Right lobe of liver (tissue), 6 donors: Measurements from ENCODE around the gene RPS6KA4. TPM values are rescaled to one million over a fixed set of nuclear protein-coding genes. Genes with fewer than 3 reads are reported as not detected.

Experiments used
- ATAC-seq, 4 donors: fragments of 200-7000 bp; cut with Tn5 transposase; one replicate each; pipeline ENCODE4 v1.9.1; 2020; ENCODE audit warnings: mild to moderate bottlenecking in 4 of 4, moderate library complexity in 4 of 4
- DNase-seq, 3 donors: peaks; one replicate each; pipeline ENCODE4 v3.0.0-alpha.2; 2020
- H3K27ac ChIP-seq, 3 donors: fragments of 200-600 bp; one replicate each; pipeline ENCODE4 v1.8.0; 2022
- H3K27me3 ChIP-seq, 2 donors: fragments of 200-600 bp; one replicate each; pipeline ENCODE4 v1.8.0; 2022
- H3K36me3 ChIP-seq, 4 donors: fragments of 200-600 bp; sonication (generic) in 1 of 4; one replicate each; pipeline versions ENCODE4 v1.5.1 to v1.8.0; 2017 to 2022; ENCODE audit warnings: control low read depth in 1 of 4
- H3K4me1 ChIP-seq, 4 donors: fragments of 200-600 bp; sonication (generic) in 1 of 4; one replicate each; pipeline versions ENCODE4 v1.5.1 to v1.8.0; 2017 to 2022; ENCODE audit warnings: control low read depth in 1 of 4
- H3K4me3 ChIP-seq, 3 donors: fragments of 200-600 bp; one replicate each; pipeline ENCODE4 v1.8.0; 2022
- H3K9me3 ChIP-seq, 4 donors: fragments of 200-600 bp; sonication (generic) in 1 of 4; one replicate each; pipeline versions ENCODE4 v1.5.1 to v1.8.0; 2017 to 2022; ENCODE audit warnings: control low read depth in 1 of 4
- POLR2A ChIP-seq: fragments of 450-650 bp; IDR thresholded peaks from one replicate; pipeline ENCODE4 v1.6.1; 2017; ENCODE audit warnings: antibody characterized with exemption, mild to moderate bottlenecking
- WGBS: methylation state at CpG from one replicate; pipeline ENCODE4 v1.1.6; 2018; ENCODE audit warnings: low coverage, low lambda C conversion rate; ENCODE audit not compliant: insufficient coverage; ENCODE audit errors: missing lambda C conversion rate; 5-methylcytosine and 5-hydroxymethylcytosine counted together
- intact Hi-C, 2 donors: fragments of 100-400 bp; cut with DNase I; formaldehyde crosslinking; loops; one replicate each; pipeline versions ENCODE4 v1.11.2 to v1.14.1; 2022
- total RNA-seq, 6 experiments: library from RNA; depleted of rRNA in 2 of 6; stranded (reverse); fragments of >200 nt in 2 of 6; fragmentation: NEBNext Ultra II Directional in 3 of 6; extraction: Animal tissue kit (Norgen Biotek cat#: 25700) in 3 of 6; gene quantifications; one replicate each; pipeline versions ENCODE4 v1.1.0 to v1.2.4, GENCODE V29; 2016 to 2023
- TF ChIP-seq, protein P1 (sequence below), 4 donors: fragments of 200-600 bp in 3 of 4; fragments of 450-650 bp in 1 of 4; IDR thresholded peaks; one replicate each; pipeline versions ENCODE4 v1.5.1 to v1.8.0; 2016 to 2022; ENCODE audit warnings: antibody characterized with exemption in 4 of 4, mild to moderate bottlenecking in 2 of 4
- donor health status: DM: no; HTN: yes; CAD: no.
- donor health status: DM: no; HTN: no; CAD: no.
- donor health status: DM: no; HTN: no; CAD: no.
- donor health status: DM: no; HTN: yes; CAD: no.
- donor health status: DM: no; HTN: yes; CAD: no.

The RPS6KA4 gene
- total RNA-seq, 6 experiments from 2014 or later, result 6.6 to 17.9 (median 10.3) TPM

GRCh38 chr11:64367931-64368672 is 9.1 kb downstream of the RPS6KA4 start:
- Histone ChIP-seq H3K4me3 (no peak overlapping the region), H3K36me3 (peaks cover 0 to 30% (median 9%) of the 10 kb centered on the region in 4 donors), H3K9me3 (no peaks in the 10 kb centered on the region), H3K4me1 (no peaks in the 10 kb centered on the region), H3K27ac (no peak overlapping the region), H3K27me3 (no peaks in the 10 kb centered on the region)
- DNase-seq, result no peak
- no peak for ATAC-seq
- TF ChIP-seq POLR2A, result no peak
- TF ChIP-seq, protein P1, sequence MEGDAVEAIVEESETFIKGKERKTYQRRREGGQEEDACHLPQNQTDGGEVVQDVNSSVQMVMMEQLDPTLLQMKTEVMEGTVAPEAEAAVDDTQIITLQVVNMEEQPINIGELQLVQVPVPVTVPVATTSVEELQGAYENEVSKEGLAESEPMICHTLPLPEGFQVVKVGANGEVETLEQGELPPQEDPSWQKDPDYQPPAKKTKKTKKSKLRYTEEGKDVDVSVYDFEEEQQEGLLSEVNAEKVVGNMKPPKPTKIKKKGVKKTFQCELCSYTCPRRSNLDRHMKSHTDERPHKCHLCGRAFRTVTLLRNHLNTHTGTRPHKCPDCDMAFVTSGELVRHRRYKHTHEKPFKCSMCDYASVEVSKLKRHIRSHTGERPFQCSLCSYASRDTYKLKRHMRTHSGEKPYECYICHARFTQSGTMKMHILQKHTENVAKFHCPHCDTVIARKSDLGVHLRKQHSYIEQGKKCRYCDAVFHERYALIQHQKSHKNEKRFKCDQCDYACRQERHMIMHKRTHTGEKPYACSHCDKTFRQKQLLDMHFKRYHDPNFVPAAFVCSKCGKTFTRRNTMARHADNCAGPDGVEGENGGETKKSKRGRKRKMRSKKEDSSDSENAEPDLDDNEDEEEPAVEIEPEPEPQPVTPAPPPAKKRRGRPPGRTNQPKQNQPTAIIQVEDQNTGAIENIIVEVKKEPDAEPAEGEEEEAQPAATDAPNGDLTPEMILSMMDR (IDR thresholded peaks at IDR 0.05), result no peak
- 89% methylated on average over 24 of the region's 46 CpGs for WGBS
- intact Hi-C loops, result no loop called here

DNA sequence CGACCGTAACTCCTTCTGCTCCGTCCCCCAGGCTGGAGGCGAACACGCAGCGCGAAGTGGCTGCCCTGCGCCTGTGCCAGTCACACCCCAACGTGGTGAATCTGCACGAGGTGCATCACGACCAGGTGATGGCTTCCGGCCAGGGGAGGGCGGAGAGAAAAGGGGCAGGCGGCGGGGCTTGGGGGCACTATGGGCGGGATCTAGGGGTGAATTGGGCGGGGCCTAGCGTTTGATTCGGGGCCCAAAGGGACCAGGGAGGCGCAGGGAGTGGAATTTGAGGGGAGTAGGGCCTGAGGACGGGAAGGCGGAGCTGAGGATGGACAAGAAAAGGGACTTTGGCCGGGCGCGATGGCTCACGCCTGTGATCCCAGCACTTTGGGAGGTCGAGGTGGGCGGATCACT is 9.7 kb downstream of the RPS6KA4 start:
- ATAC-seq (no peak), DNase-seq (no peak)
- no peak for TF ChIP-seq POLR2A
- TF ChIP-seq, protein P1 (IDR thresholded peaks at IDR 0.05), result no peak
- H3K9me3 ChIP-seq, result no peaks in the 10 kb centered on the region
- 88% methylated on average over 18 of the region's 28 CpGs for WGBS
- intact Hi-C loops, result no loop called here
- H3K4me1 ChIP-seq, result no peaks in the 10 kb centered on the region
- H3K36me3 ChIP-seq, result peaks cover 0 to 27% (median 9%) of the 10 kb centered on the region in 4 donors
- H3K27me3 ChIP-seq, result no peaks in the 10 kb centered on the region
- H3K27ac ChIP-seq, result no peak overlapping the region
- no peak overlapping the region for H3K4me3 ChIP-seq

DNA sequence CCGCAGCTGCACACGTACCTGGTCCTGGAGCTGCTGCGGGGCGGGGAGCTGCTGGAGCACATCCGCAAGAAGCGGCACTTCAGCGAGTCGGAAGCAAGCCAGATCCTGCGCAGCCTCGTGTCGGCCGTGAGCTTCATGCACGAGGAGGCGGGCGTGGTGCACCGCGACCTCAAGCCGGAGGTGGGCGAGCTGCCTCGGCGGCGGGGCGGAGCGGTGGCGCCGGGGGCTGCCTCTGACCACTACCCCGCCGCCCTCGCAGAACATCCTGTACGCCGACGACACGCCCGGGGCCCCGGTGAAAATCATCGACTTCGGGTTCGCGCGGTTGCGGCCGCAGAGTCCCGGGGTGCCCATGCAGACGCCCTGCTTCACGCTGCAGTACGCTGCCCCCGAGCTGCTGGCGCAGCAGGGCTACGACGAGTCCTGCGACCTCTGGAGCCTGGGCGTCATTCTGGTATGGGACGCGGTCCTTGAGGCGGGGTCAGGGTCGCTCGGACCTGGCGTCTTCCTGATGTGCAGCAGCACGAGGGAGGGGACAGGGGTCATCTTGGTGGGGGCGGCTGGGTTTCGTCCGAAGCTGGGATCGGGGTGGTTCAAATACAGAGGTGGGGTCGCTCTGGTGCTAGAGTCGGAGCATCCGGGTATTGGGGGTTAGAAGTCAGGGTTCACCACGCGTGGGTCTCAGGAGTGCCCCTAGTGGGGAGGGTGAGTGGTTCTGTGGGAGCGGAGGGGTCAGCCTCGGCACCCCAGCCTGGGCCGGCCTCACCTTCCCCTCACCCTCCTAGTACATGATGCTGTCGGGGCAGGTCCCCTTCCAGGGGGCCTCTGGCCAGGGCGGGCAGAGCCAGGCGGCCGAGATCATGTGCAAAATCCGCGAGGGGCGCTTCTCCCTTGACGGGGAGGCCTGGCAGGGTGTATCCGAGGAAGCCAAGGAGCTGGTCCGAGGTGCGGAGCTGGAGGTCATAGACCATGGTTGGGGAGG is 10.8 kb downstream of the RPS6KA4 start:
- intact Hi-C loops, result no loop called here
- no peak for TF ChIP-seq POLR2A
- TF ChIP-seq, protein P1 (IDR thresholded peaks at IDR 0.05), result no peak
- Histone ChIP-seq H3K27ac (no peak overlapping the region), H3K27me3 (no peaks in the 10 kb centered on the region), H3K9me3 (no peaks in the 10 kb centered on the region), H3K4me3 (no peak overlapping the region), H3K36me3 (peaks cover 0 to 27% (median 9%) of the 10 kb centered on the region in 4 donors), H3K4me1 (no peaks in the 10 kb centered on the region)
- ATAC-seq (no peak), DNase-seq (no peak)
- 98% methylated on average over 11 of the region's 82 CpGs for WGBS

- ATAC-seq (no peak), DNase-seq (no peak)
- no peaks in the 10 kb centered on the region for H3K4me1 ChIP-seq
- H3K27ac ChIP-seq, result no peak overlapping the region
- peaks cover 0 to 19% (median 7%) of the 10 kb centered on the region in 4 donors for H3K36me3 ChIP-seq
- WGBS, result 80% methylated on average over 1 of the region's 22 CpGs
- no peak for TF ChIP-seq POLR2A
- TF ChIP-seq, protein P1 (IDR thresholded peaks at IDR 0.05), result no peak
- H3K9me3 ChIP-seq, result no peaks in the 10 kb centered on the region
- intact Hi-C loops, result no loop called here
- no peak overlapping the region for H3K4me3 ChIP-seq
- H3K27me3 ChIP-seq, result no peaks in the 10 kb centered on the region
Measured at GRCh38 chr11:64371201-64371600, 12.2 kb downstream of the RPS6KA4 start.
